ENCODE data around the gene URAD. TPM values are rescaled to one million over a fixed set of nuclear protein-coding genes. Genes with fewer than 3 reads are reported as not detected.

The URAD gene
- total and polyA plus RNA-seq, 7 donors, result 15.4 to 30.6 (median 20.8) TPM; not detected in 4

DNA sequence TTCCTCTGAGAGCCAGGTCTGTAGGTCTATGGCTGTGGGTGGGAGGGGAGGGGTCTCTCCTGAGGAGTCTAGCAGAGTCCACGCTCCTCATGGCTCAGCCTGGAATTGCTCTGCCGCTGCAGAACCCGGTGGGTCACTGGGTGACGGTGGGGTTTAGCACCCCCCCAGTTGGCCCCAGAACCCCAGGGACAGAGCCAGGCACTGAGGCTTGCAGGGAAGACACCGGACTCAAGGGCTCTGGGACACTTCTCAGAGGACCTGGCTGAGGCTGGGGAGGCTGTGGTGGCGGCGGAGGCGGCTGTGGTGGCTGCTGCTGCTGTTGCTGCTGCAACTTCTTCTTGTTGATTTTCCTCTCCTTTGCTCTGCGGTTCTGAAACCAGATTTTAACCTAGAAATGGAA is 25.5 kb downstream of the URAD start:
- H3K27ac ChIP-seq, result no peak overlapping the region
- H3K27me3 ChIP-seq, result peaks cover 59 to 100% (median 68%) of the 10 kb centered on the region in 3 donors
- DNase-seq, result no peak
- no peaks in the 10 kb centered on the region for H3K36me3 ChIP-seq
- H3K4me1 ChIP-seq, result peaks cover 0 to 37% (median 23%) of the 10 kb centered on the region in 4 donors
- TF ChIP-seq POLR2A (IDR thresholded peaks at IDR 0.05) (no peak), EP300 (IDR thresholded peaks at IDR 0.05) (no peak), POLR2AphosphoS5 (IDR thresholded peaks at IDR 0.05) (no peak)
- TF ChIP-seq, protein P1, sequence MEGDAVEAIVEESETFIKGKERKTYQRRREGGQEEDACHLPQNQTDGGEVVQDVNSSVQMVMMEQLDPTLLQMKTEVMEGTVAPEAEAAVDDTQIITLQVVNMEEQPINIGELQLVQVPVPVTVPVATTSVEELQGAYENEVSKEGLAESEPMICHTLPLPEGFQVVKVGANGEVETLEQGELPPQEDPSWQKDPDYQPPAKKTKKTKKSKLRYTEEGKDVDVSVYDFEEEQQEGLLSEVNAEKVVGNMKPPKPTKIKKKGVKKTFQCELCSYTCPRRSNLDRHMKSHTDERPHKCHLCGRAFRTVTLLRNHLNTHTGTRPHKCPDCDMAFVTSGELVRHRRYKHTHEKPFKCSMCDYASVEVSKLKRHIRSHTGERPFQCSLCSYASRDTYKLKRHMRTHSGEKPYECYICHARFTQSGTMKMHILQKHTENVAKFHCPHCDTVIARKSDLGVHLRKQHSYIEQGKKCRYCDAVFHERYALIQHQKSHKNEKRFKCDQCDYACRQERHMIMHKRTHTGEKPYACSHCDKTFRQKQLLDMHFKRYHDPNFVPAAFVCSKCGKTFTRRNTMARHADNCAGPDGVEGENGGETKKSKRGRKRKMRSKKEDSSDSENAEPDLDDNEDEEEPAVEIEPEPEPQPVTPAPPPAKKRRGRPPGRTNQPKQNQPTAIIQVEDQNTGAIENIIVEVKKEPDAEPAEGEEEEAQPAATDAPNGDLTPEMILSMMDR (IDR thresholded peaks at IDR 0.05), result no peak
- H3K9me3 ChIP-seq, result no peaks in the 10 kb centered on the region
- intact Hi-C loops (cut with DNase I), result no loop called here
- 18 to 49% methylated on average over 9 of the region's 9 CpGs for WGBS, 2 donors
- no peak overlapping the region for H3K4me3 ChIP-seq

DNA sequence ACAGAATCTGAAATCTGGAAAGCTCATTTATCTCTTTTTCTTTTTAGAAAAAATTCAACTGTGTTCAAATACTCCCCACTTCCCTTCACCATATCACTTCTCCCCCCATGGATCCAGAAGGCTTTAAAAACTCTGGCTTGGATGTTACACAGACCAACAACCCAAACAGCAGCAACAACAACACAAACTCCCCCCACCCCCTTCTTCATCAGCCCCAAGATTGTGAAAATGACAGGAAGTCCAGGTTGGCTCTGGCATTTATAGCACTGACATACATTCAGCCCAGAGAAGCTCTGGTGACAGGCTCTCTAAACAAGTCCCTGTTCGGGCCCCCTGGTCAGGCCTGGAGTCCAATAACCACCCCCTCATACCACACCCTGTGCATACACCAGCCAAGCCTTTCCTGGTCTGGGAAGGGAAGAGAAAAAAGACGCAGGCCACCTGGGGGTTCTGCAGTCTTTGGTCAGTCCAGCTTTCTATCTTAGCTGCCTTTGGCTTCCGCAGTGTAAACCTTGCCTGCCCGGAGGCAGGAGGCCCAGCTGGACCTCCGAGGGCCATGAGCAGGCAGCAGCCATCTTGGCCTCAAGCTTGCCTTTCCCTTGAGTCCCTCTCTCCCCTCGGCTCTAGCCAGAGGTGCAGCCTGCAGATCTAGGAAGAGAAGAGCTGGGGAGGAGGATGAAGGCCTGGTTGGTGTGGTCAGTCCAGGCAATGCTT is 26.2 kb downstream of the URAD start:
- peaks cover 57 to 100% (median 68%) of the 10 kb centered on the region in 3 donors for H3K27me3 ChIP-seq
- intact Hi-C loops (cut with DNase I), result no loop called here
- 9 to 40% methylated on average over 6 of the region's 6 CpGs for WGBS, 2 donors
- no peak for DNase-seq
- no peaks in the 10 kb centered on the region for H3K9me3 ChIP-seq
- H3K36me3 ChIP-seq, result no peaks in the 10 kb centered on the region
- H3K4me1 ChIP-seq, result peaks cover 0 to 30% (median 19%) of the 10 kb centered on the region in 4 donors
- H3K4me3 ChIP-seq, result no peak overlapping the region
- H3K27ac ChIP-seq, result no peak overlapping the region
- TF ChIP-seq EP300 (IDR thresholded peaks at IDR 0.05) (no peak), POLR2A (IDR thresholded peaks at IDR 0.05) (no peak)
- TF ChIP-seq, protein P1 (IDR thresholded peaks at IDR 0.05), result no peak

DNA sequence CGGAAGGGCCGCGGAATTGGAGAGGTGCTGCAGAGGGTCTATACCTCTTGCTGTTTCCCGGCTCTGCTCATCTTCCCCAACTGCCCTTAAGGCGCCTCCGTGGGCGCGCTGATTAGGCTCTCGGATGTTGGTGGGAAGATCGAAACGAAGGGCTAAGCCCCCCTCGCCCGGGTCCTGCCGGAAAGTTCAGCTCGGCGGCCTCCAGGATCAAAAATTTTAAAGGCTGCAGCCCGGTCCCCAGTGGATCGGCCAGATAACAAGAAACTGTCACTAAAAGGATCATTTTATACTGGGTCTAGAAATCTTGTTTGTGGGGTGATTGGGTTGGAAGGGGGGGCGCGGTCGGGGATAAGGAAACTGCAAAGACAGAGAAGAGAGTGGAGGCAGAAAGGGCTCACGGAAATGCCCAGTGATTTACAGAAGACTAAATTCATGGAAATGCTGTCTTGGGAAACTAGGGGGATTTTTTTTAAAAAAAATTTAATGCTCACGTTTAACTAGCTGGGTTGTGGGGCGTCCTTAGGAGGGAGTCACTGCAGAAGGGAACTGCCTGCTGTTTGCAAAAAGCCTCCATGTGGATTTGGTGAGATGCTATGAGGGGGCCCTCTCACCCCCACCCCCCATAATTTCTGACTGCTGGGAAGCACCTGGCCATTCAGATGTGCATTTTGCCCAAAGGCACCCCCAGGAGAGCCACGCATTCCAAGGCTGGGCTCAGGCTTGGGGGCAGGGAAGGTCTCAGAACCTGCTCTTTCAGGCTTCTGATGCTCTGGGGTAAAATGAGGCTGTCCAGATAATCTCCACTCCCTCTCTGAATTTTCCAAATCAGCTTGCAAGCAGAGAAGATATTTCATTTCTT is 27.0 kb downstream of the URAD start:
- Histone ChIP-seq H3K9me3 (no peaks in the 10 kb centered on the region), H3K4me3 (peak overlapping the region in 3 of 4 donors; percentile 7 to 40 (median 33)), H3K36me3 (no peaks in the 10 kb centered on the region), H3K4me1 (peaks cover 0 to 21% (median 17%) of the 10 kb centered on the region in 4 donors), H3K27ac (no peak overlapping the region), H3K27me3 (peaks cover 56 to 100% (median 68%) of the 10 kb centered on the region in 3 donors)
- WGBS, 2 donors, result 3 to 6% methylated on average over 25 of the region's 25 CpGs
- intact Hi-C loops (cut with DNase I), result no loop called here
- TF ChIP-seq POLR2AphosphoS5 (IDR thresholded peaks at IDR 0.05) (no peak), POLR2A (IDR thresholded peaks at IDR 0.05) (no peak), EP300 (IDR thresholded peaks at IDR 0.05) (no peak)
- TF ChIP-seq, protein P1 (IDR thresholded peaks at IDR 0.05), result no peak
- no peak for DNase-seq

DNA sequence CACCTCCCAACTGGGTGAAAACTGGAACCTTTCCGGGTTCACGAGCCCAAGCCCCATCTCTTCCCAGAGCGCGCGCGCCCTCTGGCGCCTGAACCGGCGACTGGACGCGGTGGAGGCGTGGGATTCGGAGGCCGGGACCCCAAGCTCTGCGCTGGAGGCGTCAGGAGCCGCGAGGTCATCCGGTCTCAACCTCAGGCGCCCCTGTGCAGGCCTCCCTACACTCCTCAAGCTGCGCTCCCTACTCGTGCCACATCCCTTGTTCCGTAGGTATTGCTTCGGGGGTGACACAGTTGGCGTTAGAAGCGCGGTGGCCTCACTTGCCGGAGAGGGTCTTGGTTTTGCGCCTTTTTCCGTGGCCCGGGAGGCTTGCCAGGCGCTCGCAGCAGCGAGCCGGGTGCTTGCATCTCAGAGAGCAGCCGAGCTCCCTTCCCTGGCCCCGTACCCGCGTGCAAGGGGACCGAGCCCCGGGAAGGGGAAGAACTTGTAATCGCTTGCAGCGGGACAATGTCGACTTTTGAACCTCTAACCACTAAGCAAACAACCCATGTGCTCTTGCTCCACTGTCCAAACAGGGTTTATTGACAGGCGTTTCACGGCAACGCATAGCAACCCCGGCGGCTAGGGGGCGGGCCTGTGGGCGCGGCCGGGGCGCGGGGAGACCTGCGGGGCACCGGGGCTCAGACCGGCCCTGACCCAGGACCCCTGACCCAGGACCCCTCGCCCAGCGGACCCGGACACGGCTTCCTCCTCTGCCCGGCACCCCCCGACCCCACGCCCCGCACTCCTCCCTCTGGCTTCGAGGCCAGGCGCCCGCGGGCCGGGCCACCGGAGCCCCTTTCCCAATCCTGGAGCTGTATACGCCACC is 27.9 kb downstream of the URAD start:
- no peak for DNase-seq
- intact Hi-C loops (cut with DNase I), result no loop called here
- TF ChIP-seq, protein P1 (IDR thresholded peaks at IDR 0.05), result no peak
- TF ChIP-seq POLR2AphosphoS5 (IDR thresholded peaks at IDR 0.05) (no peak), EP300 (IDR thresholded peaks at IDR 0.05) (no peak), POLR2A (IDR thresholded peaks at IDR 0.05) (no peak)
- Histone ChIP-seq H3K27ac (no peak overlapping the region), H3K36me3 (no peaks in the 10 kb centered on the region), H3K4me1 (peaks cover 0 to 17% (median 15%) of the 10 kb centered on the region in 4 donors), H3K4me3 (peak overlapping the region in 3 of 4 donors; percentile 7 to 40 (median 33)), H3K27me3 (peaks cover 56 to 100% (median 68%) of the 10 kb centered on the region in 3 donors), H3K9me3 (no peaks in the 10 kb centered on the region)
- WGBS, 2 donors, result 1% methylated on average over 73 of the region's 73 CpGs
